Measurements from ENCODE around the gene PDE7B.

DNA sequence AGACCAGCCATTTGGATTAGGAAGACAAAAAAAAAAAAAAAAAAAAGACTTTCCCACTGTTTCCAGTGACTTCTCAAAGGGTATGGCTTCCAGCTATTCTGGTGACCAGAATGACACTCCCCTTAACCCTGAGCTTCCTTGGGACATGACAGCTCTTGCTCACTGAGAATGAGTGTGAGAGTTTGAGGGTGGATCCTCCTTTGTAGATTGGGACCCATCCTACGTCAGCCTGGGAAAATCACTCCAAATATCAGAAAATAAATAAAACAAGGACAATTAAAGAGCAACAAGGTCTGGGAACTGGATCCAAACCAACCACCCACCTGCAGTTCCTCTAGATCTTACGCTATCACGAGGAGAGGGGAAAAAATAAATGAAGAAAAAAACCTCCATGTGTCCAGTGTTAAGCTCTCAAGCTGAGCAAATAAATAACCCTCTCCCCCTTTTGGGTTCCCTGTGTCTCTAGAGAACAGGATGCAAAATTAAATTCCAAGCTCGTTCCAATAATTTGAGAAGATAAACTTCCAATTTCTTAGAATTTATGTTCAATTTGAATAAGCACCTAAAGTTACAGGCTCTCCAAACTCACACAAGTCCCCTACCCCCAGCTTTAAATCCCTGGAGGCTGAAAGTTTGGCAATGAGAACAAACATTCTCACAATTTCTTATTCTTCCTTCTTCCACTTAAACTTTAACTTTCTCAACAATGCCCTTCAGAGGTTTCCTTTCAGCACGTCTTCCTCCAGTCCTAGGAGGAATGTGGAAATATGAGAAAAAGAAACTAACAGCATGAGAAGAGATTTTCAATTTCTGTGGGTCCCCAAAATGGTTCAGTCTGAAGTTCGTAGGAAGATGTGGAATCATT lies 228.4 kb downstream of the PDE7B start:
- TF ChIP-seq TEAD1 (CRISPR knock-in tag; IDR thresholded peaks at IDR 0.05): no peak
- no peak for TF ChIP-seq TP53 (CRISPR knock-in tag; IDR thresholded peaks at IDR 0.05)
- TF ChIP-seq, protein P1, sequence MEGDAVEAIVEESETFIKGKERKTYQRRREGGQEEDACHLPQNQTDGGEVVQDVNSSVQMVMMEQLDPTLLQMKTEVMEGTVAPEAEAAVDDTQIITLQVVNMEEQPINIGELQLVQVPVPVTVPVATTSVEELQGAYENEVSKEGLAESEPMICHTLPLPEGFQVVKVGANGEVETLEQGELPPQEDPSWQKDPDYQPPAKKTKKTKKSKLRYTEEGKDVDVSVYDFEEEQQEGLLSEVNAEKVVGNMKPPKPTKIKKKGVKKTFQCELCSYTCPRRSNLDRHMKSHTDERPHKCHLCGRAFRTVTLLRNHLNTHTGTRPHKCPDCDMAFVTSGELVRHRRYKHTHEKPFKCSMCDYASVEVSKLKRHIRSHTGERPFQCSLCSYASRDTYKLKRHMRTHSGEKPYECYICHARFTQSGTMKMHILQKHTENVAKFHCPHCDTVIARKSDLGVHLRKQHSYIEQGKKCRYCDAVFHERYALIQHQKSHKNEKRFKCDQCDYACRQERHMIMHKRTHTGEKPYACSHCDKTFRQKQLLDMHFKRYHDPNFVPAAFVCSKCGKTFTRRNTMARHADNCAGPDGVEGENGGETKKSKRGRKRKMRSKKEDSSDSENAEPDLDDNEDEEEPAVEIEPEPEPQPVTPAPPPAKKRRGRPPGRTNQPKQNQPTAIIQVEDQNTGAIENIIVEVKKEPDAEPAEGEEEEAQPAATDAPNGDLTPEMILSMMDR (IDR thresholded peaks at IDR 0.05): no peak
- TF ChIP-seq, protein P2, sequence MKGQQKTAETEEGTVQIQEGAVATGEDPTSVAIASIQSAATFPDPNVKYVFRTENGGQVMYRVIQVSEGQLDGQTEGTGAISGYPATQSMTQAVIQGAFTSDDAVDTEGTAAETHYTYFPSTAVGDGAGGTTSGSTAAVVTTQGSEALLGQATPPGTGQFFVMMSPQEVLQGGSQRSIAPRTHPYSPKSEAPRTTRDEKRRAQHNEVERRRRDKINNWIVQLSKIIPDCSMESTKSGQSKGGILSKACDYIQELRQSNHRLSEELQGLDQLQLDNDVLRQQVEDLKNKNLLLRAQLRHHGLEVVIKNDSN (CRISPR knock-in tag; IDR thresholded peaks at IDR 0.05): no peak
- TF ChIP-seq, protein P3, sequence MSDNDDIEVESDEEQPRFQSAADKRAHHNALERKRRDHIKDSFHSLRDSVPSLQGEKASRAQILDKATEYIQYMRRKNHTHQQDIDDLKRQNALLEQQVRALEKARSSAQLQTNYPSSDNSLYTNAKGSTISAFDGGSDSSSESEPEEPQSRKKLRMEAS (CRISPR knock-in tag; IDR thresholded peaks at IDR 0.05): no peak
- no peak for TF ChIP-seq ELF4 (CRISPR knock-in tag; IDR thresholded peaks at IDR 0.05; ENCODE audit: low read depth)
- TF ChIP-seq TEAD4 (CRISPR knock-in tag; IDR thresholded peaks at IDR 0.05): no peak
- TF ChIP-seq NFE2L1 (CRISPR knock-in tag; IDR thresholded peaks at IDR 0.05): no peak
- TF ChIP-seq SP1 (CRISPR knock-in tag; conservative IDR thresholded peaks at IDR 0.05): no peak

Measured in WTC11 (cell line).